ENCODE measurements around the gene RPTOR.

Gene RPTOR

DNA sequence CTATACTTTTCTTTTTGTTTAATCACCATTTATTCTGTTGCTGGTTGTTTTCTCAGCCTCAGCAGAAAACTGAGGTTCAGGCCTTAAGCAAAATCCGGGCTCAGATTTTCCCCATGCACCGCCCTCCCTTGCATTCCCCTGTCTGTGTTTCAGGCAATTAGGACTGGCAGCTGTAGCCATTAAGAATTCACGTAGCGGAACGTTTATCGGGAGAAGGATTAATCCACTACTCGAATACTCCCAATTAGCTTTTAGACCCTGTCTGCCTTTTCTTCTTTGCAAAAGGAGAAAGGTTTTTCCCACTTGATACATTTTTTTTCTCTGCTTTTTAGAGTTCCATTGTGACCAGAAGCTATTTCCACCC lies 173.1 kb downstream of the RPTOR start:
- no peak for DNase-seq (ENCODE audit: low read depth in 2 of 2)

DNA sequence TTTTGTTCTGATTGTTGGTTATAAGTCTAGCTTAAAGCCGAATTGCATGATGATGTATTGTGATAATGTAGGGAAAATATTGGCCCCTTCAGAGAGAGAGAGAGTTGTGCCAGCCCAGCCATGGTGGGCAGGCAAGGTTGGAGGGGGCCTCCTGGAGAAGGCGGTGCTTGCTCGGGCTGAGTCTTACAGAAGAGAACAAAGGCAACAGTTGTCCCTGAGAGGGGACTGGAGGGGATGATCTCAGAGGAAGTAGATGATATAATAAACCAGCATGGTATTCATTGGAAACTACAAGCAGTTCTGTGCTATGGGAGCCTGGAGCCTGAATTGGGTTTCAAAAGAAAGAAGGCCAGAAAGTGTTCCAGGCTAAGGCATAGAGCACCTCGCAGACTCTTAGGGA lies 173.8 kb downstream of the RPTOR start:
- no peak for DNase-seq (ENCODE audit: low read depth in 2 of 2)

- DNase-seq (ENCODE audit: low read depth in 2 of 2): no peak
These were observed 174.8 kb downstream of the RPTOR start for GRCh38 chr17:80719449-80719848.

- peak in 1 of 2 donors; percentile 35 for DNase-seq (ENCODE audit: low read depth in 2 of 2)
These were observed 176.3 kb downstream of the RPTOR start for GRCh38 chr17:80720610-80721577.

DNA sequence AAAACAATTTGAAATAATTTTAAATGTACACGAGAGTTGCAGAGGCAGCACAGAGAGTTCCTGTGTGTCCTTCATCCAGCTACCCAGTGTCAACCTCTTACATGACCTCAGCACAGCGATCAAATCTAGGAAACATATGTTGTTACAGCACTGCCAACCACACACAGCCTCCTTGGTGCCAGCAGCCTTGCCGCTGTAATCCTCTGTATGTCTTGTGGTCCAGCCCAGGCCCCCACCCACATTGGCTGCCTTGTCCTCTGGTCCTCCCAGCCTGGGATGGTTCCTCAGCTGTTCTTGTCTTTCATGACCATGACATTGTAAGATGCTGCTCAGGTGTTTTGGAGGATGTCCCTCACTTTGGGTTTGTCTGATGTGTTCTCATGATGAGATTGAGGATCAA lies 178.0 kb downstream of the RPTOR start:
- no peak for DNase-seq (ENCODE audit: low read depth in 2 of 2)

DNA sequence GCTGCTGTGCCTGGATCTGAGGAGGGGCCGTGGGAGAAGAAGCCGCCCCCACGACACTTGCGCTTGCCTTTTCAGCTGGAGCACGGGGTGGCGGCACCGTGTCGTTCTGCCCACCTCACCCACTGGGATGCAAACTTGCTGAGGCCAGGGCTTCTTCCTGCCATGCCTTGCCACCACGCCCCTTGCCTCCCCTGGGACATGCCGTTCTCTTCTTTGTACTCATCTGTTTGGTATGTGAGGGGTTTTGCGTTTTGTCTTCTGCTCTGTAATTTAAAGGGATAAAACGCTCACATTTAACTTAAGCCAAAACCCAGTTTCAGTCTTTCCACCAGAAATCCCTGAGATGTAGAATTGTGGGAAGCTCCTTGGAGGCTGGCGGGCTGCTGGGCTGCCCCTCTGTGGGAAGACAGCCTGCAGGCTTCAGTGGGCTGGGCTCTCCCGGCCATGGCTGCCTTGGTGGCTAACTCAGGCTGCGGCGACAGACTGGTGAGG lies 180.2 kb downstream of the RPTOR start:
- DNase-seq (ENCODE audit: low read depth in 2 of 2): no peak

GRCh38 chr17:80725517-80725916 lies 180.9 kb downstream of the RPTOR start:
- DNase-seq (ENCODE audit: low read depth in 2 of 2): no peak

DNA sequence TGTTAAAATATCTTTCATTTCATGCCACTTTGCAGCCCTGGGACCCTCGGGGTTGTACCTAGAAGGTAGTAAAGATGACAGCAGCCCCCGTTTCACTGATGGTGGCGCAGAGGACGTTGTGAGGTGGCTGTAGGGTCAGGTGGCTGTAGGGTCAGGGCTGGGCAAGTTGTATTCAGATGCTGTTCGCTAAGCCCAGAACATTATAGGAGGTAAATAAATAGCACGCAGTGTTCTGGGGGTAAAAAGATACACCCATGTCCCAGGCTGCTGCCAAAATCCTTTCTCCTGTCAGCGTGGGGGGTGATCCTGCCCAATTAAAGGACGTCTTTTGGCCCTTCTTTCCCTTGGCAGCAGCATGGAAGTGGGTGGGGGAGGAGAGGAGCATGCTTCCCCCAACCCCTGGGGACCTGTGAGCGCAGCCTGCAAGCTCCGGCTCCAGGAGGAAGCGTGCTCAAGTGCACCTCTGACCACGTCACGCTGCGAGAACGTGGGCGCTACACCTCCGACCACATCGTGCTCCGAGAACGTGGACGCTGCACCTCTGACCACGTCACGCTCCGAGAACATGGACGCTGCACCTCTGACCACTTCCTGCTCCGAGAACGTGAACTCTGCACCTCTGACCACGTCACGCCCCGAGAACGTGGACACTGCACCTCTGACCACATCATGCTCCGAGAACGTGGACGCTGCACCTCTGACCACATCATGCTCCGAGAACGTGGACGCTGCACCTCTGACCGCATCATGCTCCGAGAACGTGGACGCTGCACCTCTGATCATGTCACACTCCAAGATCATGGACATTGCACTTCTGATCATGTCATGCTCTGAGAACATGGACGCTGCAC lies 182.1 kb downstream of the RPTOR start:
- DNase-seq (ENCODE audit: low read depth in 2 of 2): no peak

GRCh38 chr17:80727409-80727755 lies 182.7 kb downstream of the RPTOR start:
- DNase-seq (ENCODE audit: low read depth in 2 of 2): no peak

DNA sequence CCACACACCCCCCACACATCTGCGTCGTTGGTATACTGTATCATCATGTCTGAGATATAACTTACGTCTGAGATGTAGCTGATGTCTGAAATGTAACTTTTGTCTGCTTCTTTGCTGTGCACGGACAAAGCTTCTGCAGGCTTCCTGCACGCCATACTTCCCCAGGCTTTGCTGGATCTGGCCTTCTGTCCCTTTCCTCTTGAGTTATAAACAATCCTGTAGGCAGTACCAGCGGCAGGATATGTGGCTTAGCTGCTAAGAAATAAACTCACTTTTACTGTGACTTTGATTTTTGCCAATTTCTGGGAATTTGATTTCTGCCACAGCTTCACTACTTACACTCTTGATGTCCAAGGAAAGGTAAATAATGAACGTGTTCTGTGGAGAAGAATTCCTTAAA lies 184.4 kb downstream of the RPTOR start:
- DNase-seq (ENCODE audit: low read depth in 2 of 2): no peak

DNA sequence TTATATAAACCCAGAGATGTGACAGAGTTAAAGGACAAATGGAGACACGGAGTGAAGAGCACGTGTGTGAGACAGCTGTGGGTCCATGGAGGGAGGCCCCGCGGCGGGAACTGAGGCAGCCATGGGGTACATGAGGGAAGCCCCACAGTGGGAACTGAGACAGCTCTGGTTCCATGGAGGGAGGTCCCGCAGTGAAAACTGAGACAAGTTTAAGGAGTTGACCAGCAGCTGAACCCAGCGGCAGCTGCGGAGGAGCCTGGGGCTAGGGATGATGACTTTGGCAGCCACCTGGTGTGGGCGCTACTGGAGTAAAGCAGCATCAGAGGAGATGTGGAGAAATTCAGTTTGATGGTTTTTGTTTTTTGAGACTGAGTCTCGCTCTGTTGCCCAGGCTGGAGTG lies 185.1 kb downstream of the RPTOR start:
- DNase-seq (ENCODE audit: low read depth in 2 of 2): no peak

- DNase-seq (ENCODE audit: low read depth in 2 of 2): no peak
These were observed 186.1 kb downstream of the RPTOR start for GRCh38 chr17:80730739-80731138.

DNA sequence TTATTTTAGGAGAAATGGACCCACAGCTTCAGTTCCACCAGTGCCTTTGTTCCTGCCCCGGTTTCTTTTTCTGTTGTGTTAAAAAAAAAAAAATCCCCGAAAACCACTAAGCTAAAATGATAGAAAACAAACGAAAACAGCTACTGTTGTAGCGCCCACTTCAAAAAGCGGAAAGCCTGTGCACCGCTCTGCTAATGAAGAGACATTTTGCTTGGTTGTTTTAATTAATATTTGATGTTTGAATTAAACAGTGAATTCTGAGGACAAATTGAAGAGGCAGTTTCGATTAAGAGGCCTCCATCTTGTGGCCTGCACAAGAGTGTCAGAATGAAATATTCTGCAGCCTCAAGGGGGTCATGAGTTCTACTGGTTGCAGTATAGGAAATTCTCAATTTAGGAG lies 186.7 kb downstream of the RPTOR start:
- no peak for DNase-seq (ENCODE audit: low read depth in 2 of 2)

GRCh38 chr17:80732268-80732667 lies 187.6 kb downstream of the RPTOR start:
- DNase-seq (ENCODE audit: low read depth in 2 of 2): no peak

DNA sequence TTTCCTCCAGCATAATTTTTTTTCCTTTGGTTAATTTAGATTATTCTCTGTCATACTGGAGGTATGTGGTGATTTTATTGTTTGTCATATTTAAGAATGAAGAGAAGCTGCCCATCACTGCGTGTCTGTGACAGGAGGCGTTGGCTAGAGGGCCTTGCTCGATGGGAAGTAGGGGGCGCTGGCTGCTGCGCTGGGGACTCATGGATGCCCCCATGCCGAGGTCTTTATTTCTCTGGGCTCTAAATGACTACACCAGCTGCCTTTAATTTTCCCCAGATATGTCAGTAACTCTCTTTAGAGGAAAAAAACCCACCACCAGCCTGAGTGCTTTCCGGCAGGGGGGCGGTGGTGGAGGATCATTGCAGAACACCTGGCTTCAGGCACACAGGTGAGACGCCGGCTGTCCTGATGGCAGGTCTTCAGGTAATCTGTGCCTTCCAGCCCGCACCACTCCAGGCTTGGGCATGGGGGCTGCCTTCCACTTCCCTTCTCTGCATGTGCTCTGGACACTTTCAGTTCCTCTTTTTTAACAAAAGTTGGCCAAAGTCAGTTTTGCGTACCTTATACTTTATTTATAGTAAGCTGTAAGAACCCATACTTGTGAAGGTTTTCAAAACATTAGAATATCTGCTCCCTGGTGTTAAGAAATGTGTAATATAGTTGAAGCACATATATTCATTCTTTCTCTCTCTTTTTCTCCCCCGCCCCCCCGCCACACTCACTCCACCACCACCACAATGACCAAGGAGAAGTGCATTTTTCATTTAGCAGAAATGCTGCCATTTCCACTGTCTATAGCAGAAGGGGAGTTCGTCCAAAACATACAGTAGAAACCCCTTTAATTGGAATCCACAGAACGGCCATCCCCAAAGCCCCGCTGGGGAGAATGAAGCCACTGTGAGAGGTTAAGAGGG lies 192.7 kb downstream of the RPTOR start:
- DNase-seq (ENCODE audit: low read depth in 2 of 2): no peak

- DNase-seq (ENCODE audit: low read depth in 2 of 2): no peak
These were observed 193.6 kb downstream of the RPTOR start for GRCh38 chr17:80738020-80738808.

DNA sequence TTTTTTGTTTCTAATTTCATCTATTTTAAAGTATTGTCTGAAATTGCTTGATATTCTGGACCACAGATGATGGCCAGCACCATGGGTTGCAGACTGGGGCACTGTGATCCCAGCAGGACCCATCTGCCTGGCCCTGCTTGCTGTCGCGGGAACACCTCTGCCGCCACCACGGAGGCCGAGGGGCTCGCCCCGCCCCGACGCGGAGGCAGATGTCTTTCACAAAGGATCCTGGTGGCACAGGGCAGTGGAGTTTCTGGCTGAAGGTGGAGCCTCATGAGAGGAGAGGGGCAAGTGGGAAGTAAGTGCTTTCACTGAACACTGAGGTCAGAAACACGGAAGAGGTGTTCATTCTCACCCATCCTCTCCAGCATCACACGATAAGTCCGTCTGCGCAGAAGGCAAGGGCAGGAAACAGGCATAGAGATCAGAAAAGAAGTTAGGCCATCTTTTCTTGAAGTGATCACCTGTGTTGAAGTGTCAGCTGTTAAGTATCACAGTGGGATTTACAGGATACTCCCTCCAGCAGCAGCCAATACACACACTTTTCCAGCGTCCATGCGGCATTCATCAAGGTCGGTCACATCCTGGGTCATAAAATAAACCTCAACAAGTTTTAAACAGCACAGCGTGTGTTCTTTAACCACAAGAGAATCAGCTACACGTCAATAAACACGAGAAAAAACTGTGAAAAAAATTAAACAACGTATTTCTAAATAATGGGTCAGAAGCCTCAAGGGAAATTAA lies 194.5 kb downstream of the RPTOR start:
- no peak for DNase-seq (ENCODE audit: low read depth in 2 of 2)

DNA sequence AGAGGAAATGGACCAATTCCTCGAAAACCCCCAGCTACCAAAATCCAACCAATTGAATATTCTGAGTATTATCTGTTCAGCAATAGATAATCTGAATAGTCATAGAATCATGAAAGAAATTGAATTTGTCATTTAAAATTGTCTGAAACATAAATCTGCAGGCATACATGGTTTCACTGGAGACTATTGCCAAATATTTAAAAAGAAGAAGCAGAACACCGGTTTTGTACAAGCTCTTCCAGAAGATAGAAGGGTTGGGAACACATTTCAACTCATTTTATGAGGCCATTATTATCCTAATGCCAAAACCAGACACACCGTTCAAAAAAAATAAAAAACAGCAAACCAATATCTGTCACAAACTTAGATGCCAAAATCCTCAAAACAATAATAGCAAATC lies 195.5 kb downstream of the RPTOR start:
- no peak for DNase-seq (ENCODE audit: low read depth in 2 of 2)

- DNase-seq (ENCODE audit: low read depth in 2 of 2): no peak
These were observed 197.5 kb downstream of the RPTOR start for GRCh38 chr17:80742091-80742490.

- no peak for DNase-seq (ENCODE audit: low read depth in 2 of 2)
These were observed 198.0 kb downstream of the RPTOR start for GRCh38 chr17:80742581-80743180.

Data from stimulated activated CD8-positive, alpha-beta memory T cell treated with anti-CD3 and anti-CD28 coated beads, Interleukin-2, amount 100 ng/mL, for 1 hour (primary cell).